Endothelial cell of umbilical vein (primary cell): ENCODE measurements around the gene NFATC3. TPM values are rescaled to one million over a fixed set of nuclear protein-coding genes. Genes with fewer than 3 reads are reported as not detected.
A peak's percentile ranks its signal among the peaks of the same experiment; 100 is the strongest.

Experiments
- BruUV-seq: library from RNA; stranded (reverse); fragments of 400-500 nt; replicated peaks from 2 replicates; lab custom pipeline; 2021; lab: Mats Ljungman, UMichigan
- CTCF ChIA-PET: fragments of 300-600, 350-600 bp; sonication (Branson Sonifier 250); formaldehyde crosslinking; loops from one replicate; lab custom pipeline; 2021; ENCODE audit warnings: antibody characterized with exemption, inconsistent platforms; lab: Charles Lee
- POLR2A ChIA-PET: fragments of 300-600, 350-600 bp; sonication (Branson Sonifier 250); formaldehyde crosslinking; loops from one replicate; lab custom pipeline; 2021; ENCODE audit warnings: antibody characterized with exemption, inconsistent platforms; lab: Charles Lee
- DNase-seq: peaks from one replicate; pipeline ENCODE4 v3.0.0-alpha.2; 2011; ENCODE audit warnings: low read depth, low spot score
- FAIRE-seq: peaks from 2 replicates; lab custom pipeline; 2011; peaks lifted over from hg19 to GRCh38; lab: Jason Lieb, UNC
- H2AFZ ChIP-seq: 2 replicates; pipeline ENCODE4 v1.6.0; 2012; ENCODE audit warnings: low read depth, low read length, control low read depth, inconsistent platforms
- H3K27ac ChIP-seq: 2 replicates; pipeline ENCODE4 v1.5.1; 2011; ENCODE audit warnings: low read depth, mild to moderate bottlenecking, control low read depth, low read length, moderate library complexity; ENCODE audit not compliant: insufficient read depth
- H3K27me3 ChIP-seq, 2 experiments: 2 replicates each; pipeline versions ENCODE4 v1.6.0 to v1.6.1; 2011; ENCODE audit warnings: low read length in 2 of 2, mixed read lengths in 1 of 2; ENCODE audit not compliant: control insufficient read depth in 2 of 2, insufficient read depth in 2 of 2
- H3K36me3 ChIP-seq, 2 experiments: 2 replicates in 1 of 2; 3 replicates in 1 of 2; pipeline ENCODE4 v1.5.1; 2011; ENCODE audit warnings: low read length in 2 of 2, mild to moderate bottlenecking in 1 of 2, moderate library complexity in 1 of 2; ENCODE audit not compliant: control insufficient read depth in 2 of 2, insufficient read depth in 2 of 2; ENCODE audit errors: extremely low read depth in 1 of 2
- H3K4me1 ChIP-seq: 3 replicates; pipeline ENCODE4 v1.5.1; 2011; ENCODE audit warnings: mild to moderate bottlenecking, low read length; ENCODE audit not compliant: control insufficient read depth, insufficient read depth; ENCODE audit errors: extremely low read depth
- H3K4me2 ChIP-seq: 2 replicates; pipeline ENCODE4 v1.6.1; 2011; ENCODE audit warnings: low read length, control low read depth, mixed read lengths; ENCODE audit not compliant: insufficient read depth
- H3K4me3 ChIP-seq, 3 experiments: fragments of 200-600 bp in 1 of 3; sonication (generic), shearing (Covaris generic) in 1 of 3; replicated peaks in 1 of 3; 2 replicates each; pipeline ENCODE4 v1.5.1; 2011 to 2016; ENCODE audit warnings: control low read depth in 3 of 3, low read length in 3 of 3, mild to moderate bottlenecking in 2 of 3, inconsistent platforms in 1 of 3, low read depth in 1 of 3, moderate library complexity in 1 of 3; ENCODE audit not compliant: insufficient read depth in 1 of 3
- H3K79me2 ChIP-seq: 2 replicates; pipeline ENCODE4 v1.6.0; 2012; ENCODE audit warnings: low read length, inconsistent platforms; ENCODE audit not compliant: control insufficient read depth, insufficient read depth
- H3K9ac ChIP-seq: replicated peaks from 2 replicates; pipeline ENCODE3; 2011; ENCODE audit warnings: low read length, control low read depth; ENCODE audit not compliant: insufficient read depth; ENCODE audit errors: extremely low read depth
- H3K9me1 ChIP-seq: replicated peaks from 3 replicates; pipeline ENCODE4 v1.6.0; 2011; ENCODE audit warnings: mild to moderate bottlenecking, low read length; ENCODE audit not compliant: control insufficient read depth, insufficient read depth; ENCODE audit errors: extremely low read depth
- H3K9me3 ChIP-seq: replicated peaks from 2 replicates; pipeline ENCODE4 v1.5.1; 2012; ENCODE audit warnings: low read length, inconsistent platforms; ENCODE audit not compliant: control insufficient read depth, insufficient read depth
- H4K20me1 ChIP-seq: replicated peaks from 2 replicates; pipeline ENCODE3; 2011; ENCODE audit warnings: mild to moderate bottlenecking, low read length; ENCODE audit not compliant: control insufficient read depth, insufficient read depth; ENCODE audit errors: extremely low read depth
- CTCF ChIP-seq, 2 donors: IDR thresholded peaks; 1 replicate in 1 of 2; 2 replicates in 1 of 2; pipeline ENCODE4 v1.5.1; 2011; ENCODE audit warnings: low read length in 2 of 2, mild to moderate bottlenecking in 2 of 2, moderate library complexity in 2 of 2, control low read depth in 1 of 2, inconsistent platforms in 1 of 2, low read depth in 1 of 2; ENCODE audit not compliant: insufficient read depth in 1 of 2; ENCODE audit errors: extremely low read depth in 1 of 2
- EZH2 ChIP-seq: IDR thresholded peaks from 2 replicates; pipeline ENCODE4 v1.6.1; 2012; ENCODE audit warnings: borderline replicate concordance, low read depth, mild to moderate bottlenecking, moderate library complexity, low read length, inconsistent platforms; ENCODE audit not compliant: severe bottlenecking
- FOS ChIP-seq: IDR thresholded peaks from 2 replicates; pipeline ENCODE4 v1.6.1; 2011; ENCODE audit warnings: mild to moderate bottlenecking, low read length, moderate library complexity, borderline replicate concordance; ENCODE audit not compliant: insufficient read depth
- GATA2 ChIP-seq: IDR thresholded peaks from 2 replicates; pipeline ENCODE4 v1.7.0; 2011; ENCODE audit warnings: low read depth, mild to moderate bottlenecking, moderate library complexity, mixed read lengths, low read length; ENCODE audit not compliant: insufficient read length, insufficient read depth
- JUN ChIP-seq: IDR thresholded peaks from 2 replicates; pipeline ENCODE4 v1.6.1; 2011; ENCODE audit warnings: borderline replicate concordance, low read depth; ENCODE audit not compliant: insufficient read length, insufficient read depth
- MAX ChIP-seq: IDR thresholded peaks from 2 replicates; pipeline ENCODE4 v1.6.1; 2011; ENCODE audit not compliant: insufficient read depth, insufficient read length
- MYC ChIP-seq: IDR thresholded peaks from one replicate; pipeline ENCODE4 v1.6.1; 2011; ENCODE audit warnings: mild to moderate bottlenecking, low read depth, low read length
- POLR2A ChIP-seq: IDR thresholded peaks from 2 replicates; pipeline ENCODE4 v1.6.1; 2012; ENCODE audit warnings: low read depth, mild to moderate bottlenecking, control low read depth, low read length
- POLR2AphosphoS5 ChIP-seq: IDR thresholded peaks from 2 replicates; pipeline ENCODE4 v1.6.1; 2012; ENCODE audit warnings: low read depth, mild to moderate bottlenecking, control low read depth, low read length, moderate library complexity; ENCODE audit not compliant: insufficient read depth
- dilution Hi-C: fragments of 300-500 bp; cut with MboI; formaldehyde crosslinking; loops from one replicate; pipeline ENCODE4 v1.15.0; 2019; ENCODE audit warnings: low sequenced_read_pairs; ENCODE audit not compliant: extremely low pct_ligation_motif_present
- intact Hi-C: fragments of 100-400 bp; cut with micrococcal nuclease; formaldehyde crosslinking; loops from one replicate; pipeline ENCODE4 v1.10.0; 2022
- polyA plus RNA-seq, 4 experiments: library from polyadenylated mRNA; depleted of rRNA in 3 of 4; stranded (reverse) in 3 of 4; unstranded in 1 of 4; fragments of >200 nt; gene quantifications; 2 replicates each; pipeline versions ENCODE4 v1.2.1 to v1.2.3, GENCODE V29; 2011 to 2012; ENCODE audit warnings: missing spikeins in 1 of 4
- total RNA-seq: library from RNA; stranded (reverse); gene quantifications from 2 replicates; pipeline ENCODE4 v1.2.3, GENCODE V29; 2021

The NFATC3 gene
- total and polyA plus RNA-seq, 2 donors (not counting 3 experiments of a cell fraction or from before 2014, with no cell fraction given), result 15.6 to 33.1 TPM

DNA sequence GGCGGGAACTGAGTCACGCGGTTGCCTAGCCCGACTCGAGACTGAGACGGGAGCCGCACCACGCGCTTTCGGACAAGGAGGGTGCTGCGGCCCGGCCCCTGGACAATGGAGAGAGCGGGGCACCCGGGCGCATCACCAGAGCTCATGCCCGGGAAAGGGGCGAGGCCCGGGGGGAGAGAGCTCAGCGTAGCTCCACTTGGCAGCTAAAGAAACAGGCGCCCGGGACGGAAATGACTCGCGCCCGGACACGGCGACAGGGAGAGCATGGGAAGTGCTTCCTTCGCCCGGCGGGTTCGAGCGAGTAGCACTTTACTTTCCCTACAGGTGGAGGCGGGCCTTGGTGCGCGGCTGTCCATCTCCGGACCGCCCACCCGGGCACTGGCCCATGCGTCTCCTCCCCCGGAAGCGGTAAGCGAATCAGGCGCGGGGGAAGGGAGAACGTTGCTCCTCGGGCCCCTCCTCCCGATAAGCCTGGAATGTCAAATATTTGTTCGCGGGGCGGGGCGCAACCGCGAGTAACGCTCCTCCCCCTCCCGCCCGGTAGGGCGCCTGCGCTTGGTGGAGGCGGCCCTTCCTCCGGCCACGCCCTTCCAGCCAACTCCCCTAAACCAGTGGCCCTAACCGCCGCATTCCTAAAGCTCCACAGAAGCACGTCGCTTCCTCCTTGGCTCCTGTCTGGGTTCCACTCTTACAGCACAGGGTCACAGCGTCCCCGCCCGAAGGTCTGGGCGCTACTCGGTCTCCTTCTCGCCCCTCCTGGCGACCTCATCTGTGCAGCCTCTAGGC lies 152.3 kb downstream of the NFATC3 start:
- no peaks in the 10 kb centered on the region for H3K36me3 ChIP-seq
- H3K79me2 ChIP-seq, result no peaks in the 10 kb centered on the region
- H3K4me2 ChIP-seq, result peak overlapping the region; percentile 66
- peak overlapping the region; percentile 89 for H3K9ac ChIP-seq
- H3K4me3 ChIP-seq, result peak overlapping the region in 2 of 3 experiments; percentile 42 to 43
- POLR2A ChIA-PET, result interaction anchor here (0.6 to 1.3 kb wide), 5 partner anchors 20 to 271 kb away, joined by 3 to 7 read pairs (median 4); partner anchors contain the start of gene NFATC3
- TF ChIP-seq CTCF (IDR thresholded peaks at IDR 0.05; ENCODE audit: extremely low read depth in 1 of 2, insufficient read depth in 1 of 2, low read depth in 1 of 2, low read length in 2 of 2) (no peak), MAX (peak; percentile 54), POLR2A (peak; percentile 99), EZH2 (no peak), MYC (no peak), JUN (no peak), GATA2 (no peak), FOS (peak; percentile 45), POLR2AphosphoS5 (peak; percentile 96)
- H3K9me3 ChIP-seq, result no peaks in the 10 kb centered on the region
- H3K9me1 ChIP-seq, result no peaks in the 10 kb centered on the region
- CTCF ChIA-PET, result interaction anchor here (0.6 to 3.4 kb wide), 6 partner anchors 14 to 710 kb away, joined by 3 to 30 read pairs (median 6); partner anchors contain the start of gene SLC7A6
- BruUV-seq, result TSS peak; percentile 91
- no peaks in the 10 kb centered on the region for H3K27me3 ChIP-seq
- dilution Hi-C loops, result no loop called here
- FAIRE-seq (peak; percentile 99), DNase-seq (peak; percentile 98)
- H2AFZ ChIP-seq, result peak overlapping the region; percentile 63
- no peaks in the 10 kb centered on the region for H4K20me1 ChIP-seq
- H3K4me1 ChIP-seq, result peaks cover 13% of the 10 kb centered on the region
- intact Hi-C loops, result loop anchor here (2.0 kb wide), 1 partner anchor 345 kb away; the partner anchor contains the start of gene PSKH1
- peak overlapping the region; percentile 93 for H3K27ac ChIP-seq
